HG02610 (cell line): Measurements from ENCODE around the gene CFAP221.
"Not testable (repeated sequence)": the region's sequence is repeated elsewhere in the genome, so short reads cannot be mapped to it uniquely, and the experiment has no call there.

Experiments used
- ATAC-seq: cut with Tn5 transposase; IDR thresholded peaks from one replicate; pipeline ENCODE4 v1.9.1; 2021; ENCODE audit warnings: mild to moderate bottlenecking, moderate library complexity; ENCODE audit not compliant: unreplicated experiment

The CFAP221 gene

DNA sequence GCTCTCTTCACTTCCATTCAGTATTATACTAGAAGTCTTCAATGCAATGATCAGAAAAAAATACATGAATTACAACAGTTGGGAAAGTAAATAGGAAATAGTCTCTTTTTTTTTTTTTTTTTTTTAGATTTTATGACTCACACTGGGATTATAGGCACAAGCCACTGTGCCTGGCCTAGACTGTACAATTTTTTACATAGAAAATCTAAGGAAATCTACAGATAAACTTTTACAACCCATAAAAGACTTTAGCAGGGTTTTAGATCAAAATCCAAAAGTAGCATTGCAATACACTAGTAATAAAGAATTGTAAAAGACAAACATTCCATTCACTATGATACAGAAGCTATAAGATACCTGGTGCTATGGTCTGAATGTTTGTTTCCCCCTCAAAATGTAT lies 39.0 kb downstream of the CFAP221 start:
- no peak for ATAC-seq

DNA sequence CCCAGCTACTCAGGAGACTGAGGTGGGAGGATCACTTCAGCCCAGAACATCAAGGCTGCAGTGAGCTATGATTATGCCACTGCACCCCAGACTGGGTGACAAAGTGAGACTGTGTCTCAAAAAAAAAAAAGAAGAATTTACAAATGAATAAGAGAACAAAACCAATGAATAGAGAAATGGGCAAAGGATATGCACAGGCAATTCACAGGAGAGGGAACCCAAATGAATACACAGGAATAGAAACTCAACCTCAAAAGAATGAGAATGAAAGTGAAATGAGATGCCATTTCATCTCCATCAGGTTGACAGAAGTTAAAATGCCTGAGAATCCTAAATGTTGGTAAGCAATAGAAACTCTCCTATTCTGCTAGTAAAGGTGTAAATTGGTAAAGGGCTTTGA lies 40.2 kb downstream of the CFAP221 start:
- ATAC-seq: no peak

DNA sequence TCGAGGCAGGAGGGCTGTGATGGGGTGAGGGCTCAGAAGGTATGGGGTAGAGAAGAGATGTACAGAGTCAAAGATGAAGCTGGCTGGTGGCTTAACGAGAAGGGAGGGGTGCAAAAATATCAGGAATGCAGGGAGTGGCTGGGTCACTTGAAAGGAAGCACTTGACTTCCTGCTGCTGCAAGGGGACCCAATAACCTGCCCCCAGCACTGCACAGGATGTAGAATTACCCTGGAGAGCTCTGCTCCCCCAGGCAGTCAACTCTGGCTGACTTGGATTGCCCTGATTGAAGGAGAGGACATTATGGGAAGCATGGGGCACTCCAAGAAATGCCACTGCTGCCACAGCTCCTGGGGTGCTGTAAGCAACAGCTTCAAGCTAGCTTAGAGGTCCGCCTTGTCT lies 41.8 kb downstream of the CFAP221 start:
- ATAC-seq: no peak

DNA sequence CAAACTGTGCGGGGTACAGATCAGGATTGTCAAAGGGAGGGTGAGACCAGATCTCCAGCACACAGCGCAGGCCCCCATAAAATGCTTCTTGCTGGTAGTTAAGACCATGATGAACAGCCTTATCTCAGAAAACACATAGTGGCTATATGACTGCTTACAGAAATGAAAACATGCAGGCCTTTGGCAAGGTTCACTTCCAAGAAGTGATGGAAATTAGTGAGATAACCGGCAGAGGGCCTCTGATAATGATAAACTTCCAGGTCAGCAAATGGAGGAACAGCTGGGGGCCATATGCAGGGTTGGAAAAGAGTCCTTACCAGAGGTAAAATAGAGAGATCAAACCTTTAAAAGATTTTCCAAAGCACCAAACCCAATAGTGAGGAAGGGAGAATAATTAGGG lies 46.6 kb downstream of the CFAP221 start:
- ATAC-seq: no peak

DNA sequence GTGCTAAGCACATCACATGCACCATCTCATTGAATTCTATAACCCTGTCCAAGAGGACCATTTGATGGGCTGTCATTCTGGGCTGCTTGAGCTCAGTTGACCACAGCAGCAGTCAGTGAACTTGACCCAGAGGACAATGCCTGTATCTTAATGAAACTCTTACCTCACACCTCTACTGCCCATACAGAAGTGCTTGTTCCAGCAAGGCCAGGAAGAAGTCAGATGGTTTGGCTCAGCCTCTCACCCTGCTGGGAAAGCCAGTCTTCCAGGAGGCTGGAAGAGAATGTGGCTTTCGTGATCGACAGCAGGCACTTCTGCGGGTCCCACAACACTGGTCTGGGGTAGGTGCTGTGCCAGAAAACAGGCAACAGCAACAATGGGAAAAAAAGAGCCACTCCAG lies 47.3 kb downstream of the CFAP221 start:
- no peak for ATAC-seq

DNA sequence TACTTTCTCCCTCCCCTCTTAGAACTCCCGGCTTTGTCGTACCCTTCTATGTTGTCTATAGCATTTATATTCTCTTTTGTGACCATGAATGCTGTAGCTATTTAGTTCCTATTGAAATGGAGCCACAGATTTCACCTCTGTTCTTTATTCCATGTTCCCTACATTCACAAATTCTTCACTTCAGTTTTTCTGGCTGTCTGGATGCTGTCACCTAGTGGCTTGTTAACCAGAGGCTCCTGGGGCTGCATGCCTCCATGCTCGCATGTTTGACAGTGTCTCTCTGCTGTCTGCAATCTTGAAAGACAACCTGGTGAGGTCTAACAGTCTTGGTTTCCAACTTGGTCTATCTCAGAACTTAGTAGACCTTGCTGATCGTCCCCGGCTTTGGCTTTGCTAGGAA lies 48.2 kb downstream of the CFAP221 start:
- ATAC-seq: no peak

DNA sequence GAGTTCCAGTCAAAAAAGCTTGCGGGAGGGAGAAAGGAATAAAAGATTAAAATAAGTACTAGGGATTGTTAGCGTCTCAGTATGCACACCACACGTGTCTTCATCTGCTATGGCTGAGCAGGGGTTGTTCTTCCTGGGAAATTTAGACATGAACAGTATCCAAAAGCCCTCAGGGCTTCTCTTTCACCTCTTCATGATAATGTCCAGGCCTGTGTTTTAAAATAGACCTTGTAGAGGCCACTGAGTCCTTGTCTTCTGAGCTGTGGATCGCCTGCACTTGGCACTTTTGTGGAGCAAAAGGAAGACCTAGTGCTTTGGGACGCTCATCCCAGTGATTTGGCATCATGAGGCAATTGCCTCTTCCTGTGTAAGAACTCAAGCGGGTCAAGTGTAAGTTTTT lies 52.4 kb downstream of the CFAP221 start:
- no peak for ATAC-seq

DNA sequence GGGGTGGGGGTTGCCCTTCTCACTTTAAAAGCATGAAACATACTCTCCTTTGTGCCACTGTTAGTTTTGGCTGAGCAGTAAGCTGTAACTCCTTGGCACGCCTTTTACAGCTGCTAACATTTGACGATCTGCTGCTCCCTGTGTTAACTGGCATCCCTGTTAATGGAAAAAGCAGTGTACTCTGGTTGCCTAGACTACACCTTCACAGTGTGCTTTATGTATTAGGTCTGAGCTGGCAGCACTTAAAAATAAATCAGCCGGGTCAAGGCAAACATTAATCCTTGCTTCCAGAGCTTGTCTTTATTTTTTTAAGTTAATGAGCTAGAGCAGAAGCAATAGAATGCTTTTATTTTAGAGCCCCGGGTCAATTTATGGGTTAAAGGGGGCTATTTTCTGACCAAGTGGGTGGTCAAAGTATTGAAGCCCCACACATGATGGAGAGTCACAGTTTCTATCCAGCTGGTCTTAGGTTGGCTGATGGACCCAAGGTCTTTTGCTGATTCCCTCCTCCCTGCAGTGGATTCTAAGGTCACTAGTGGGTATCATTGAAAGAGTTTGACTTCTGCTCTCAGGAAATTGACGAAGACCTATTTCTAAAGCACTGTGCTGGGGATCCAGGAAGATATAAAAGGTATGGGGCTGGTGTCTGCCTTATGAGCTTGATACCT lies 54.5 kb downstream of the CFAP221 start:
- ATAC-seq: no peak

DNA sequence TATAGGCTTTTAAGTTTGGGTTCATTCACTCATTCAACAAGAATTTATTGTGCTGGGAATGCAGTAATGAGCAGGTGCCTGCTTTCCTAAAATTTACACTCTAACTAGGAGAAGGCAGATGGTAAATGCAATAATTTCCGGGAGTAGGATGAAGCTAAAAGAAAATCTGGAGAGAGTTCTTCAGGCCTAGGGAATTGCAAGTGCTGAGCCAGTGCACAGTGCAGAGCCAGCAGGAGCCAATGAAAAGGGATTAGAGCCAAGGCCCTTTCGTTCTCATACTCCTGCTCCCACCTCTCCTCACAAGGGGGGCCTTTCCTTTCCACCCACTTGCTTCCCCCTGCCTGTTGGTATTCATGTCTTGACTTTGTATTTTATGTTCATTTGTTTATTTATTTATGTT lies 55.1 kb downstream of the CFAP221 start:
- no peak for ATAC-seq

DNA sequence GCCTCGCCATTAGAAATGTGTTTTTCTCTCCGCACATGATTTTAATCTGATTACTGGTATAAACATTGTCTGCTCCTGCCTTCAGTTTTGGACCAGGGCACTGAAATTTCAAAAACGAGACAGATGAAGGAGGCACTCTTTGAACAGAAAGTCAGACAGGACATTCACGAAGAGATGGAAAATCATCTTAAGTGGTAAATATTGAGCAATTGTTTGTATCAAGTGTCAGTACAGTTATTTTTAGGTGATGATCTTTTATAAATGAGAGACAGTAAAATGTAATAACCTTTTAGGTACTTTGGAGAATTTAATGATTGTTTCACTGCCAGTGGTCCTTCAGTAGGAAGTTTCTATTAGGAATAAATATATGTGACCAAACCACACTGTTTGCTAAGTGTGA lies 60.8 kb downstream of the CFAP221 start:
- no peak for ATAC-seq

DNA sequence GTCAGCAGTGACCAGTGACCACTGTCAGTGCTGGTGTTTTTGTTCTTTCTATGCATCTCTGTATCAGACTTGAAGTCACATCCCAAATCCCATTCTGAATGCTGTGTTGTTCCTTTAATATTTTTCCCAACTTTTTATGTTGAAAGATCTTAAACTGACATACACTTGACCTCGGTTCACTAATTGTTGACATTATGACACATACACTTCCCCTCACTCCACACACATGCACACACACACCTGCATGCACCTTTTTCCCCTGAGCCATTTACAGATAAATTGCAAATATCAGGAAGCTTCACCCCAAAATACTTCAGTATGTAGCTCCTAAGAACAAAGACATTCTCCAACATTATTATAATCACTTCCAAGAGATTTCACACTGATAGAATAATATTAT lies 62.4 kb downstream of the CFAP221 start:
- ATAC-seq: no peak

DNA sequence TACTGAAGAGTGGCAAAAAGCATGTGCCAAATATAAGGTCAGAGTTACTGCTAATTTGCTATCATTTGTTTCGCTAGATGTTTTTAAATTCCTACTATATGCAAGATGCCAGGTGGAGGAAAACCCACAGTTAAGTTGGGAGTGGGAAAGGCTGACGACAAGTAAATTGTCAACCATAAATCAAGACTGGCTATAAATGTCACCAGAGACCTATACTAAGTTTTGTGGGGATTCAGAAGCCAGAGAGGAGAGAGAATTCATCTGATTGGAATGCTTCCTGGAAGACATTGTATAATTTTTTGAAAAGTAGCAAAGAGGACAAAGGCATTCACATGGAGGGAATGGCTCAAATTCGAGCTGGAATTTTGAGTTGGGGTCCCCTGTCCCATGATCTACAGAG lies 64.3 kb downstream of the CFAP221 start:
- ATAC-seq: no peak

DNA sequence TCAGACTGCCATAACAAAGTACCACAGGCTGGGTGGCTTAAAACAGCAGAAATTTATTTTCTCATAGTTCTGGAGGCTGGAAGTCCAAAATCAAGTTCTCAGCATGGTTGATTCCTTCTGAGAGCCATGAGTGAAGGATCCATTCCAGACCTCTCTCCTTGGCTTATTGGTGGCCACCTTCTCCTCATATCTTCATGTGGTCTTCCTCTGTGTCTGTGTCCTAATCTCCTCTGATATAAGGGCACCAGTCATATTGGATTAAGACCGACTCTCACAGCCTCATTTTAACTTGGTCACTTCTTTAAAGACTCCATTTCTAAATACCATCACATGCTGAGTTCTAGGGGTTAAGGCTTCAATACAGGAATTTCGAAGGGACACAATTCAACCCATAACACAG lies 65.1 kb downstream of the CFAP221 start:
- no peak for ATAC-seq

DNA sequence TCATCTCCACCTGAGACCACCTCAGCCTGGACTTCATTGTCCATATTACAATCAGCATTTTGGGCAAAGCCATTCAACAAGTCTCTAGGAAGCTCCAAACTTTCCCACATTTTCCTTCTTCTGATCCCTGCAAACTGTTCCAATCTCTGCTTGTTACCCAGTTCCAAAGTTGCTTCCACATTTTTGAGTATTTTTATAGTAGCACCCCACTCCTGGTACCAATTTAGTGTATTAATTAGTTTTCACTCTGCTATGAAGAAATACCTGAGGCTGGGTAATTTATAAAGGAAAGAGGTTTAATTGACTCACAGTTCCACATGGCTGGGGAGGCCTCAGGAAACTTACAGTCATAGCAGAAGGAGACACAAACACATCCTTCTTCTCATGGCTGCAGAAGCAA lies 69.9 kb downstream of the CFAP221 start:
- not testable (repeated sequence) for ATAC-seq

DNA sequence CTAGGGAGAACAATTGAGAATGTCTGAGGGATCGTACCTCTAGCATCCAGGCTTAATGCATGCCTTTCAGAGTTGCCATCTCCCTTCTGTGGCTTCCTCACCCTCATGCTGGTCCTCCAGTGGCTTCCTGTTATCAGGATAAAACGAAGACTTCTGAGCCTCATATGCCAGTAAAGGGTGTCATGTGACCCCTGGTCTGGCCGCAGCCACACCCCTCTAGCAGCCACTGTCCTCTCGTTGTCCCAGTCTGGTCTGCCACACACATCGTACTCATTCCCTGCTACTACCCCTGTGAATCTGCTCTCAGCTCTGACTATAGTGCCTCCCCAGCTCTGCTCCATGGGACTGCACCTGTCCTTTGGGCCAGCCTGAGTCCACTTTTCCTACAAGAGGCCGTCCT lies 72.2 kb downstream of the CFAP221 start:
- no peak for ATAC-seq

DNA sequence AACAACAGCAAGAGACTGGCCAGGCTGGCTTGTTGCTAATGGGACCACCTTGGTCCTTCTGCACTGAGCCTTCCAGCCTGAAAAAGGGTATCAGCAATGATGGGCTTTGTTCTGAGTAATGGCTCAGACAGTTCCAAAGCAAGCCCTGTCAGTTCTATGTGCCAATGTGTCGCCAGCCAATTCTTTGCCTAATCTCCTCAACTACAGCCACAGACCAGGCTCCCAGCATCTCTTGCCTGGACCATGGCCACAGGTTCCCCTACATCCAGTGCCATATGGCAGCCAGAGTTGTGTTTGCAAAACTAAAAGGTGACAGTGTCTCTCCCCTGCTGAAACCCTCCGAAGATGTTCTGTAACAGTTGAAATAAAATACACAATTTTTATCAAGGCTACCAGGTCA lies 73.2 kb downstream of the CFAP221 start:
- ATAC-seq: no peak

DNA sequence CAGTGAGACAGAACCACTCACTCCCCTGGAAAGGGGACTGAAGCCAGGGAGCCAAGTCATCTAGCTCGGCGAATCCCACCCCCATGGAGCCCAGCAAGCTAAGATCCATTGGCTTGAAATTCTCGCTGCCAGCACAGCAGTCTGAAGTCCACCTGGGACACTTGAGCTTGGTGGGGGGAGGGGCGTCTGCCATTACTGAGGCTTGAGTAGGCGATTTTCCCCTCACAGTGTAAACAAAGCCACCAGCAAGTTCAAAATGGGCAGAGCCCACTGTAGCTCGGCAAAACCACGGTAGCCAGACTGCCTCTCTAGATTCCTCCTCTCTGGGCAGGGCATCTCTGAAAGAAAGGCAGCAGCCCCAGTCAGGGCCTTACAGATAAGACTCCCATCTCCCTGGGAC lies 74.5 kb downstream of the CFAP221 start:
- not testable (repeated sequence) for ATAC-seq

DNA sequence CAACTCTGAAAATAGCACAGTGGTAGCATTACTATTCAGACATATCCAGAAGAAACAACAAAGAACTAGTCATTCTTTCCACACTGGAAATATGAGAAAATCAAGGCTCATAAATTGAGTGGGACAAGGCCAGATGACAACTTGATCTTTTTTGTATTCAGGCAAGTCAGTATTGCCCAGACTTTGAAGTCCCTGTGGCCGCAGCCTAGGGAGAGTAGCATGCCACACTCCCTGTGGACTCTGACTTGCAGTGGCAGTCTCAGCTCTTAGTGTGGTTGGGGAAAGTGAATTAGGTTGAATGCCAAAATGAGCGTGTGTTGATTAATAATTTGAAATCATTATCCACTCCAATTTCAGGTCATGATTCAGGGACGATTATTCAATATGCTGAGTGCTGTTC lies 81.0 kb downstream of the CFAP221 start:
- no peak for ATAC-seq

DNA sequence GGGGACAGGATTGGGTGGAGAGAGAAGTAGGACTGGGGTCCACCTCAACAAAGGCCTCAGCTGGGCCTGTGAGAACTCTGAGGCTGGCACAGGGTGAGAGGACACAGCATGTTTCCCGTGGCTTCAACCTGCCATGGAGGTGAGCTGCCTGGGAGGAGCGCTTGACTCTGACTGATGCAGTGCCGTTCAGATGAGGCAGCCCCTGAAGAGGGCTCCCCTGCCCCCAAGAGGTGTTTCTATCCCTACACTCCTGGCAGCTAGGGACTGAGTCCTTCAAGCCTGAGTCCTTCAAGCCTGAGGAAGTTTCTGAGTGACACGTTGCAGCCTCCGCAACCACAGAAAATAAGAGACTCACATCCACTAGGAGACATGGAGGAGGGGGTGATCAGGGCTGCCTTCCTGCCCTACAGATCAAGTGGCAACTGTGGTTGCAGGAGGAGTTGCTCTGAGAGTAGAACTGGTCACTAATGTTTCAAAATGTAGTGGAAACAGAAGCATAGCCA lies 85.1 kb downstream of the CFAP221 start:
- ATAC-seq: no peak

DNA sequence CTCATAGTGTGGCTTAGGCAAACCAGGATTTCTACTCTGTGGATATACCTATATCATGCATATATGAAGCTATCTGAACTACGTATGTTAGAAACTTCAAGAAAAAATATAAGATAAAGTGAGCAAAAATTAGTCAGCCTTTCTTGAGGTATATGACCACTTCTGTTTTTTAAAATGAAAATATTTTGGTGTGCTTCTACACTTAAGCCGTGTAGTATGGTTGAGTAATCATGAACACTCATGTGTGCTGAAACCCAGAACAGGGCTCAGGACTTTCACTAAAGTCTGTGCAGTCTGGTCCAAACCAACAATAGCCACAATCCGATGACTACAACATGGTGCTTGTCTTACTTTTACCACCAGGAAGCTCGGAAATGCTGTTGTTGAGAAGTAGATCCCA lies 85.9 kb downstream of the CFAP221 start:
- no peak for ATAC-seq

DNA sequence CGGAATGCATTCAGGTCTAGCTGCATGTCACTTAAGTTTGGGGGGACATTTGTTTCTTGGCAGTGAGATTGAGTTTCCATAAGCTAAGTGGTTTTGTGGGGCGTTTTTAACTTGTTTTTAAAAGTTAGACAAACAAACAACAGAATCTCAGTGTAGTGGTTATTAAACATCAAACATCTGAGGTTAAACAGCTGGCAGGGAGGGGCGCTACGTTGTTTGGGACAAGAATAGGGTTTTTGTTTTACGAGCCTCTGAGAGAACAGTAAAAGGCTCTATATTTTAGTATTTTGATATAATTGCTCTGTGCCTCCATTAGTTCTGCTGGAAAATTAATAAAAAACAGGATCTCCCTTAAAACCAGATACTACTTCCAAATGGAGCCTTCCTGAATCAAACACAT lies 93.1 kb downstream of the CFAP221 start:
- ATAC-seq: no peak

DNA sequence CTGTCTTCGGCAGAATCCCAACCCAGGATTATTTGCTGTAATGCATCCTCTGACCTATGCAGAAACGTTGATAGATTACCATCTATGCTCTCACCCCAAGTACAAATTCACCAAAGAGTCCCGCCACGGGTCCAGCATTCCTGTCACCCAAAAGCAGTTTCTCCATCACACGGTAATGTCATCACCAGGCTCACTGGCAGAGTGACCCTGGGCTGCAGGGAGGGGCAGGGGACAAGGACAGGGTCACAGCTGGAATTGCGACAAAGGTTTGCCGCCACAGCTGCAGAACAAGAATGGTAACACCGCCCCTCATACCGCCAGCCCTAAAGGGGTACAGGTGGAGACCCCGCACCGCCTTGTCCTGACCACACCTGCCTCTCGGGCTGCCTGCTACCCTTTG lies 94.0 kb downstream of the CFAP221 start:
- no peak for ATAC-seq
